Large intestine (tissue), 3 donors: ENCODE measurements around the gene MAN1B1. TPM values are rescaled to one million over a fixed set of nuclear protein-coding genes. Genes with fewer than 3 reads are reported as not detected.
"Not testable (repeated sequence)": the region's sequence is repeated elsewhere in the genome, so short reads cannot be mapped to it uniquely, and the experiment has no call there.

Experiments
- DNase-seq, 2 donors: peaks; one replicate each; pipeline versions ENCODE4 v3.0.0 to v3.0.0-alpha.2; 2013
- H3K27ac ChIP-seq: one replicate; pipeline ENCODE4 v1.5.1; 2013; ENCODE audit warnings: low read length
- H3K27me3 ChIP-seq: 2 replicates; pipeline ENCODE4 v1.6.1; 2013; ENCODE audit warnings: low read length; ENCODE audit not compliant: control insufficient read depth, insufficient read depth
- H3K36me3 ChIP-seq: 2 replicates; pipeline ENCODE4 v1.6.1; 2013; ENCODE audit warnings: low read length; ENCODE audit not compliant: control insufficient read depth, insufficient read depth
- H3K4me1 ChIP-seq: one replicate; pipeline ENCODE4 v1.6.1; 2013; ENCODE audit warnings: low read length; ENCODE audit not compliant: control insufficient read depth, insufficient read depth
- H3K4me3 ChIP-seq: one replicate; pipeline ENCODE4 v1.5.1; 2013; ENCODE audit warnings: low read length
- H3K9me3 ChIP-seq: one replicate; pipeline ENCODE4 v1.6.1; 2013; ENCODE audit warnings: mild to moderate bottlenecking, low read depth, low read length, moderate library complexity; ENCODE audit not compliant: control insufficient read depth
- WGBS: methylation state at CpG from one replicate; pipeline ENCODE4 v1.1.5; 2013; ENCODE audit warnings: low lambda C conversion rate; ENCODE audit not compliant: insufficient coverage; 5-methylcytosine and 5-hydroxymethylcytosine counted together
- polyA plus RNA-seq: library from polyadenylated mRNA; unstranded; fragments of 120-200 nt; gene quantifications from one replicate; pipeline ENCODE4 v1.2.1, GENCODE V29; 2013

Gene MAN1B1
- polyA plus RNA-seq, 1 donor: 39.5 TPM

DNA sequence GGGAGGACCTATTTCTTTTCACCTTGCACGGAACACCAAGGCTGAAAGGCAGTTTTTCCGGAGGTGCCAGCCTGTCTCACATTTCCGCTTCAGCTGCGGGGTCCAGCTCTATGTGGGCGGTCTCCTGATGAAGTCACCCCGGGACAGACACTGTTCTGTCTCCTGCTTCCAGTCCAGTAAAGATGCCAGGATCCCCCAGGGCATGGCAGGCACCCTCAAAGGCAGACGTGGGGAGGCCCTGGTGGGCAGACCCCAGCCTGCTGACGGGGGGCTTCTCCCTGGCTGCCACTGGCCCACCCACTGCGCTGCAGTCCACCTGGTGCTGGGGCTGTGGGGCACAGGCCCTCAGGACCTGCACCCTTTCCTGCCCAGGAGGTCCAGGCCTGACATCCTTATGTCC, 24.0 kb upstream of the MAN1B1 start:
- not testable (repeated sequence) for H3K4me3 ChIP-seq, DNase-seq, H3K36me3 ChIP-seq, H3K27ac ChIP-seq, H3K4me1 ChIP-seq, H3K27me3 ChIP-seq, H3K9me3 ChIP-seq
- no CpG with 5 or more reads among the region's 9 CpGs for WGBS

DNA sequence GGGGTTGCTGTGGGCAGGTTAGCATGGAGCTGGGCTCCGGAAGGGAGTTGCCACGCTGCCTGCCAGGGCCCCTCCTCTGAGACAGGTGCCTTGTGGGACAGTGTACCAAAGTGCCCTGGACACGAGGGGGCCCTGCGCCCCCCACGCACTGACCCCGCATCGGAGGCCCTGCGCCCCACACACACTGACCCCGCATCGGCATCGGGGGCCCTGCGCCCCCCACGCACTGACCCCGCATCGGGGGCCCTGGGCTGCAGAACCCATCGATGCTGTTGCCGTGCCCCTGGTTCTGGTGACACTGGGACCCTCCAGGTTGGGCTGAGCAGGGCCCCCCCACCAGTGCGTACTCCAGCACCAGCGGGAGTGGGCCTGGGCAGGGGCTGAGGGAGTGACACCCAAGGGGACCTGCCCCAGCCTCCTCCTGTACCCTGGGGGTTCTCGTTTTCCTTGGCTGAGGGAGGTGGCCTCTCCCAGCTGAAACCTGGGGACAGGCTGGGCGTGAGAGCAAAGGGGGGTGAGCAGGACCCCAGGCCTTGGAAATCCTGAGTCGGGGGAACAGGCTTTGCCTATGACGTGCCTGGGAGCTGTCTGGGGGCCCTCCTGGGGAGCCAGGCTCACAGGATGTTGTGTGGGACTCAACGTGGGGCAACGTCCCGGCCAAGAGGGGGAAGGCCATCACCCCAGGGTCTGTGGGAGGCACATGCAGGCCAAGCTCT, 23.3 kb upstream of the MAN1B1 start:
- H3K4me3 ChIP-seq: no peak overlapping the region
- H3K9me3 ChIP-seq: no peaks in the 10 kb centered on the region
- peaks cover 2% of the 10 kb centered on the region for H3K36me3 ChIP-seq
- H3K27ac ChIP-seq: no peak overlapping the region
- no peaks in the 10 kb centered on the region for H3K27me3 ChIP-seq
- no CpG with 5 or more reads among the region's 26 CpGs for WGBS
- peaks cover 8% of the 10 kb centered on the region for H3K4me1 ChIP-seq
- no peak for DNase-seq

DNA sequence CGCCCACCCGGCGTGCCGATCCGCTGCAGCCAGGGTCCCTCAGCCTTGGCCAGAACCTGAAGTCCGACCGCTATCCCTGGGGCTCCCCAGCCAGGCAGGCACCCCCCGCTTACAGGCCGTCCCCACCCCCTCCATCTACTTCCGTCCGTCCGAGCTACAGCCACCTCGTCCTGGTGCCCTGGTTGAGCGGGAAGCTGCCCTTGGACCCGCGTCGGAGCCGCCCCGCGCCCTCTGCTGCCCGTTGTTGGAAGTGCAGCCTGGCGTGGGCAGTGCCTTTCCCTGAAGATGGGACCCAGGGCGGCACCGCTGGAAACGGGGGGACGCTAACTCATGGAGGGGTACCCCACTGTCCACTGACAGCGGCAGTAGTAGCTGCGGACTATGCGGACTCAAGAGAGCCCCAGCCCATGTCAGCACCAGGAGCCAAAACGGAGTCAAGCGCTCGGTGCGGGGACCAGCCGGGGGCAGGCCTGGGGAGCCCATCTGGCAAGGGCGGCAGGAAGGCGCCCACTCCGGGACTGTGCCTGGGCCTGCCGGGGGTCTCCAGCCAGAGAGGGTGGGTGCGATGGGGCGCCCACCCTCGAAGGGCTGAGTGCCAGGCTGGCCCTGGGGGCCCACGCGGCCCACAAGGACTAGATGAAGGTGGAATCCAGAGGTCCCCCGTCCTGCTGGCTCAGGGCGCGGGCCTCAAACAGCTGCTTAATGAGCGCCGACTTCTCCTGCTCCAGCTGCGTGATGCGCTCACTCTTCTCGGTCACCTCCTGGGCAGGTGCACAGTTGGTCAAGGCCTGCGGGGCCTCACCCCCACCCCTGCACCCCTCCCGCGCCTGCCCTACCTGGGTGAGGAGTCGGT, 22.5 kb upstream of the MAN1B1 start:
- H3K36me3 ChIP-seq: peaks cover 2% of the 10 kb centered on the region
- H3K27ac ChIP-seq: no peak overlapping the region
- no peak overlapping the region for H3K4me3 ChIP-seq
- no peaks in the 10 kb centered on the region for H3K9me3 ChIP-seq
- no peak for DNase-seq
- peaks cover 16% of the 10 kb centered on the region for H3K4me1 ChIP-seq
- no CpG with 5 or more reads among the region's 55 CpGs for WGBS
- H3K27me3 ChIP-seq: no peaks in the 10 kb centered on the region

DNA sequence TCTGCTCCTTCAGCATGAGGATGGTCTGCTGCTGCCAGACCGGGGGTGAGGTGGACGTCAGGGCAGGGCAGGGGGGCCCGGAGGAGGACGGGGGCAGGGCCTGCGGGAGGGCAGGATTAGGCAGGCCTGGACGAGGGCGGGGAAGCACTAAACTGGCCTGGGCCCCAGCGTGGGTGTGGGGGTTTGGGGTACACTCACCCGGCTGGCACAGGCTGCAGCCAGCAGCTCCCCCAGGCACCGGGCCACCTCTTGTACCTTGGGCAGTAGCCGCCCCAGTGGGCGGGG, 22.0 kb upstream of the MAN1B1 start:
- Histone ChIP-seq H3K4me1 (peaks cover 20% of the 10 kb centered on the region), H3K36me3 (peaks cover 2% of the 10 kb centered on the region), H3K27me3 (peaks cover 4% of the 10 kb centered on the region), H3K4me3 (no peak overlapping the region), H3K9me3 (no peaks in the 10 kb centered on the region), H3K27ac (no peak overlapping the region)
- no peak for DNase-seq
- WGBS: no CpG with 5 or more reads among the region's 12 CpGs

DNA sequence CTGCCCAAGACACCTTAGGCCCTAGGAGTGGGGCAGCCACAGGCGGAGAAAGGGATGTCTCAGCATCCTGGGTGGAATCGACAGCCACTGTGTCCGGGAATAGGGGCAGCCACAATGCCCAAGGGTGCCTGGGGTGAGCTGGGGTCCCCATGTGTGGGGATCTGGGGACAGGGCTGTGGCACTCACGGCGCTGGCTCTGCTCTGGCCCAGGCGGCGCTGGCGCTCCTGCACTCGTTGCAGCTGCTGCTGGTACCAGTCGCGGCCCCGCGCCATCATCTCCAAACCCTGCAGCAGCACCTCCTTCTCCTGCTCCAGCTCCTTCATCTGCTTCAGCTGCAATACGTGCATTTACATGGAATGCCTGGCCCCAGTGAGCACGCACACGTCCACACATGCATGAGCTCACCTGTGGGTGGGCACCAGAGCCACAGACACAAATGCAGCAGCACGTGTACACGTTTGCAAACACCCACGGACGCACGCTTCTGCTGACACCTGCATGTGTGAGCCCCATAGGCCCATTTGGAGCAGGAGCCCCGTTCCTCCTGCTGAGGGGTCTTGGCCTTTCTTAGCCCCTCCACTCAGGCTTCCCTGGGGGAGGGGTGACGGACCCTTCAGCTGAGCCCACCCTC, 21.3 kb upstream of the MAN1B1 start:
- no peaks in the 10 kb centered on the region for H3K9me3 ChIP-seq
- H3K4me1 ChIP-seq: peaks cover 20% of the 10 kb centered on the region
- no peak for DNase-seq
- H3K36me3 ChIP-seq: peaks cover 2% of the 10 kb centered on the region
- no peak overlapping the region for H3K27ac ChIP-seq
- no peak overlapping the region for H3K4me3 ChIP-seq
- no CpG with 5 or more reads among the region's 23 CpGs for WGBS
- H3K27me3 ChIP-seq: peaks cover 4% of the 10 kb centered on the region

DNA sequence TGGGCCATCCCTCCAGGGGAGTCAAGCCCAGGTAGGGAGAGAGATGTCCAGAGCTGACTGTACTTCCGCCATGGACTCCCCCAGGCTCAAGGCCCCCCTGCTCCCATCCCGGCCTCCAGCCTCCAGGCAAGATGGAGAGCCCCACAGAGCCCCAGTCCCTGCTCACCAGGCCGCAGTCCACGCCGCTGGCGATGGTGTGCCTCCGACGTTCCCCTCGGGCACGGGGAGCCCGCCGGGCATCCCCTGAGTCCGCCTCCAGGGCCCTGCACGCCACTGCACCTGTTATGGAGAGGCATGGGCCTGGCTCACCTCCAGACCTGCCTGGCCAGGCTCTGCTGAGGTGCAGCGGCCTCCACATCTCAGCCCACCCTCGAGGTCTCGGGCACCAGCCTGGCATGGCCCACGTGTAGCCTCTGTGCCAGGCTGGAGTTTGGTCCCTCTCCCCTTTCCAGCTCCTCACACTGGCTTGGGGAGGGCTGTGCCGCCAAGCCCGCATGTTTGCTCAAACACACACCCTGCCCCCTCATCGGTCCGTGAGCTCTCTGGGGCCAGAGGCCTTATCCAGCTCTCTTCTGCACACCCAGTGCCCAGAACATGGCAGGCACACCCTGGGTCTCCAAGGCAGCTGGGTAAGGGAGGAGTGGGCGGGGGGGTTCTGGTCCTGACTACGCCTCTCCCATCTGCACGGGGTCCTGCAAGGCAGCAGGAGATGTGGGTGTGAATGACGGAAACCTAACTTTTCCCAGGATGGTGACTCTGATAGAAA, 20.5 kb upstream of the MAN1B1 start:
- Histone ChIP-seq H3K4me1 (peaks cover 28% of the 10 kb centered on the region), H3K27me3 (peaks cover 4% of the 10 kb centered on the region), H3K27ac (no peak overlapping the region), H3K9me3 (peaks cover 3% of the 10 kb centered on the region), H3K36me3 (peaks cover 2% of the 10 kb centered on the region), H3K4me3 (no peak overlapping the region)
- WGBS: no CpG with 5 or more reads among the region's 26 CpGs
- no peak for DNase-seq

DNA sequence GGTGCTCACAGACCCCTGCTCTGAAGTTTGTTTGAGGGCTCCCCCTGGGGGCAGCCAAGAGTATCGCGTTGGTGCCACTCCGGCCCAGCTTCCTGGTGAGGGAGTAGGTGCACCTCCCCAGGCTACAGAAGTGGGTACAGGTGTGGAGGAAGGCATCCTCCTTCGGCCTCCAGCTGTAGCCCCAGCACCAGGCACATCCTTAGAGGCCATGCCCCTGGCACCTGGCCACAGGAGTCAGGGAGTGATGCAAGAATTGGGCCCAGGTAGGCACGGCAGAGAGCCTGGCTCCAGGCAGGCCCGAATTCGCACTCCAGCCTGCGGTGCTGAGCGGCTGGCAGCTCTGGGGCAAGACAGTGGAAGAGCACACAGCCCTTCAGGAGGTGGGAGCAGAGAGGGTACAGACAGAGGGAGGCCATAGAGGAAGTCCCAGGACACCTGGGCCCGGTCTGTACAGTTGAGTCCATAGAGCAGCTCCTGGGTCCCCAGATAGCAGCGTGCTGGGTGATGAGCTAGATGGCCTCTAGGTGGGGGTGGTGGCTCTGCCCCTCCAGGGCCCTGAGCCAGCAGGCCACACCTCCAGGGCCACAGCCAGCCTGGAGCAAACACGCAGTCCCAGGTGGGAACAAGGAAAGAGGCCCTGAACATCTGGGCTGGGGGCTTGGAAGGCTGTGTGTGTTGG, 18.8 kb upstream of the MAN1B1 start:
- H3K27ac ChIP-seq: peak overlapping the region; percentile 40
- H3K4me3 ChIP-seq: no peak overlapping the region
- no CpG with 5 or more reads among the region's 12 CpGs for WGBS
- H3K4me1 ChIP-seq: peaks cover 29% of the 10 kb centered on the region
- H3K9me3 ChIP-seq: peaks cover 3% of the 10 kb centered on the region
- H3K27me3 ChIP-seq: peaks cover 4% of the 10 kb centered on the region
- peak; percentile 79 to 82 for DNase-seq
- peaks cover 2% of the 10 kb centered on the region for H3K36me3 ChIP-seq

DNA sequence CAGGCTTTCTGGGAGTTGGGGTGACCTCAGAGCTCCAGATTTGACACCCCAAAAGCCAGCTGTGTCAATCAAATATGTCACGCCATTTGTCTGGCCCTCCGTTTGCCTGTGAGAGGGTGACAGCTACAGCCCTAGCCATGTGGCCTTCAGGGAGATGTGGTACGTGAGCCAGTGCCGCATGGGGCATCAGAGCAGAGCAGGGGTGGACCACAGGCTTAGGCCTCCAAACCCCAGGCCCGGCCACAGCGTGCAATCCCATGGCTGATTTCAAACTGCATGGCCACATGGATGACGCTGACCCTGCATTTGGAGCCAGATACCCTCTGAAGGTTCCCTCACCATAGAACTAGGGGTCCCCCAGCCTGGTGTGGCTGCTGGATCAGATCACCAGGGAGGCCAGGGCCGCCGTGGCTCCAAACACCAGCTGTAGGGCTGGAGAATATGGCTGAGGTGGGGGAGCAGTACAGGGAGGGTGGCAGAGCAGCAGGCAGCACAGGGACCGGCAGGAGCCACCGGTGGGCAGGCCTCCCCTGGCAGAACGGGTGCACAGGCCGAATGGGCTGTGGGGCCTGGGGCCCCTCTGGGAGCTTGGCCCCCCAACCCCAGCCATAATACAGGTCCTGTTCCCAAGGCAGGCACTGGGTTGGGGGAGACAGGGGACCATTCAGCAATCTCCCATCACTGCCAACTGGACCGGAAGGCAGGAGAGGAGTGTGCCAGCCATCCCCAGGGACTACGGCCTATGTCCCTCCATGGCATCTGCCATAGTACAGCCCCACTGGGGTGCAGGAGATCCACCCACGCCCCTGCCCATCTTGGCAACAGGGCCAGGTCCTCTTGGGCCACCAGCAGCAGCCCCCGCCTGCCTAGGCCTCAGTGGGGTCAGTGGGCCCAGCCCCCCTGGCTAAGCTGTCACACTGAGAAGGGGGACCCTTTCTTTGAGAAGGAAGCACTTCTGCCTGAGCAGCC, 18.0 kb upstream of the MAN1B1 start:
- no peak for DNase-seq
- H3K9me3 ChIP-seq: peaks cover 3% of the 10 kb centered on the region
- no peak overlapping the region for H3K27ac ChIP-seq
- peaks cover 35% of the 10 kb centered on the region for H3K4me1 ChIP-seq
- WGBS: no CpG with 5 or more reads among the region's 17 CpGs
- H3K4me3 ChIP-seq: peak overlapping the region; percentile 46
- H3K27me3 ChIP-seq: peaks cover 4% of the 10 kb centered on the region
- H3K36me3 ChIP-seq: peaks cover 2% of the 10 kb centered on the region

DNA sequence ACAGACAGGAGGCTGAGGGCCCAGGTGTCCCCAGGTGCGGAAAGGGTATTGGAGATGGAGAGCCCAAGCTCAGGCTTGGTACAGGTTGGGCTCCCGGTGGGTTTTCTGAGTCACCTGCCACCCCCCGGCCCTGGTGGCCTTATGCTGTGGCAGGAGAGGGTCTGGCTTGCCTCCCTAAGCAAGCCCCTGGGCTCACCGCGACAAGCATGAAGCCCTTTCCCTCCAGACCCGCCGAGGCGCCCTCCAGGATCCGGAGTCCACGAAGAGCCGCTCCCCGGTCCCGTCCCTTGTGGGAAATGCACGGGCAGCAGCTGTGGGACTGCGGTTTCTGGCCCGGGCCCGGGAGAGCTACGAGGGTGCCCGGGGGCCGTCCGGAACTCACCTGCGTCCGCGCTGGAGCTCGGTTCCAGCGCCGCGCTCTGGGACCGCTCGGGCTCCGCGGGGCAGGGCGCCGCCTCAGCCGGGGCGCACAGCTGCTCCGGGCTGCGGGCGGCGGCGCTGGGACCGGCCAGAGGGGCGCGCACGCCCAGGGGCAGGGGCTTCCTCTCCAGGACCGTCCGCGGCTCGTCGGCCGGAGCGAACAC, 17.2 kb upstream of the MAN1B1 start:
- Histone ChIP-seq H3K36me3 (peaks cover 2% of the 10 kb centered on the region), H3K27ac (no peak overlapping the region), H3K9me3 (peaks cover 3% of the 10 kb centered on the region), H3K4me3 (peak overlapping the region; percentile 46), H3K4me1 (peaks cover 41% of the 10 kb centered on the region), H3K27me3 (peaks cover 4% of the 10 kb centered on the region)
- no CpG with 5 or more reads among the region's 52 CpGs for WGBS
- peak in 1 of 2 donors; percentile 35 for DNase-seq
